GM20431 (cell line): Measurements from ENCODE around the gene CCSER1.

Source experiments
- in situ Hi-C: fragments of 300-500 bp; cut with MseI, MboI; formaldehyde crosslinking; loops from one replicate; pipeline ENCODE4 v1.15.0; 2020; ENCODE audit warnings: low sequenced_read_pairs; ENCODE audit not compliant: unreplicated experiment

The CCSER1 gene

DNA sequence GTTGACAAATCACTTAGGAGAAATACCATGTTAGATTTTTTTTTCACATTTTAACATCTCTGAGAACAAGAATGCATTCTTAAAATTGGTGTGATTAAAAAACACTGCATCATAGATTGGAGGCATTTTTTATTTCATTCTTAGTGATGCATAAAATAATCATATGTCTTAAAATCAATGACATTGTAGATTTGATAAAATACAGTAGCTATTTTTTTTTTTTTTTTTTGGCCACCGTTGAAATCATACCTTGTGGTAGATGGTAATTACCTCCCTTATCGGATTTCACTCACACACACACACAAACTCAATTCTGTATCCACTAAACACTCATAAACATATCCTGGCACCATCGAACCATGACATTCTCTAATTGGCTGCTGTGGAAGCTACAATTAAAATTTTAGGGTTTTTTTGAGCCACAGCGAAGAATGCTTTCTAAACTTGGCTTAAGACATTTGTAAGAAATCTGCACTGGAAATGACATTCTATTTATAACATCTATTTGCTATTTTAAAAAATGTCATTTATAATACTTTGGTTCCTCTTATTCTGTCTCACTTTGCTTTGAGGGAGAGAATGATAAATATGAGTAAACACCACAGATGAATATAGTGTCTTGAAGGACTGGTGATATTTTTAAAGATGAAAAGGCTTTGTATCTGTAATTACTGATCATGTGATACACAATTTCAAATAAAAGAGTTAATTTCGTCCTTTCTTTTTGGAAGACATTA lies 60.1 kb downstream of the CCSER1 start:
- in situ Hi-C loops = no loop called here

GRCh38 chr4:90189178-90189577 lies 62.0 kb downstream of the CCSER1 start:
- in situ Hi-C loops = no loop called here

- in situ Hi-C loops = no loop called here
These were observed 62.8 kb downstream of the CCSER1 start for GRCh38 chr4:90189946-90190345.

- in situ Hi-C loops = no loop called here
These were observed 63.3 kb downstream of the CCSER1 start for GRCh38 chr4:90190525-90190924.

- in situ Hi-C loops = no loop called here
These were observed 71.1 kb downstream of the CCSER1 start for GRCh38 chr4:90198086-90198847.

DNA sequence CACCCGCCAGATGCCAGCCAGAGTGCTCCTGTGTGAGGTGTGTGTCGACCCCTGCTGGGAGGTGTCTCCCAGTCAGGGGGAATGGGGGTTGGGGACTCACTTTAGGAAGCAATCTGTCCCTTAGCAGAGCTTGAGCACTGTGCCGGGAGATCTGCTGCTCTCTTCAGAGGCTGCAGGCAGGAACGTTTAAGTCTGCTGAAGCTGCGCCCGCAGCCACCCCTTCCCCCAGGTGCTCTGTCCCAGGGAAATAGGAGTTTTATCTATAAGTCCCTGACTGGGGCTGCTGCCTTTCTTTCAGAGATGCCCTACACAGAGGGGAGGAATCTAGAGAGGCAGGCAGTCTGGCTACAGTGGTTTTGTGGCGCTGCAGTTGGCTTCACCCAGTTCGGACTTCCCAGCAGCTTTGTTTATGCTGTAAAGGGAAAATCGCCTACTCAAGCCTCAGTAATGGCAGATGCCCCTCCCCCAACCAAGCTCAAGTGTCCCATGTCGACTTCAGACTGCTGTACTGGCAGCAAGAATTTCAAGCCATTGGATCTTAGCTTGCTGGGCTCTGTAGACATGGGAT lies 80.8 kb downstream of the CCSER1 start:
- in situ Hi-C loops = no loop called here

DNA sequence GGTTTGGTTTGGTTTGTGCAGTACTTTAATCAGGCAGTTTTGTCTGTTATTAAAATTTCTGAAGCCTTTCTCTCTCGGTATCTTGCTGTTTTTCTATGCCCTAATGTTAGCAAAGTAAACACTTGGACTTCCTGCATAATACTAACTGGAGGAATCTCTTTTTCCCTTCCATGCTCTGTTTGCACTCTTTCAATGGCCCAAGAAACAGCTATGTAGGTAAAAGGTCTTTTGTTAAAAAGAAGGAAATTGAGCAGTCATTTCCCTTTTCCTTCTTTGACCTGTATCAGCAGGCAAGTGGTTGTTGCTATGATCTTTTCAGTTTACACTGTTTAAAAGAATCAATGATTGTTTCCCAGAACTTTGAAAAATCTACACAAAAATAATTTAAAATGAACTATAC lies 82.7 kb downstream of the CCSER1 start:
- in situ Hi-C loops = no loop called here

DNA sequence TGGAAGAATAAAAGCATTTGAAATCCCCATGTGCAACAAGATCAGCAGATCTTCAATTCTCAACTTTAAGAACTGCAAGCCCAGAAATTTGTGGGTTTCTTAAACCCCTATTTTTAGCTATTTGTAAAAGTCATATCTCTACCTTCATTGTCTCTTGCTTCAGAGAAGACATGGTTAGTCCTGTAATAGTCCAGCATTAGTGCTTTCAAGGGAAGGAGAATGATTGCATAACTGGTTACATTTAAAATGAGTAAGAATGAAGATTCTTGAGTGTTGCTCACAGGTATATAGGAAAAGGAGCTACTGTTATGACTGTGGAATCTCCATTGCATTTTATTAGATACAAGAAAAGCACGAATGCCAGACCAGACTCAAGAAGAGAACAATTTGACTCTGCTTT lies 84.0 kb downstream of the CCSER1 start:
- in situ Hi-C loops = no loop called here

DNA sequence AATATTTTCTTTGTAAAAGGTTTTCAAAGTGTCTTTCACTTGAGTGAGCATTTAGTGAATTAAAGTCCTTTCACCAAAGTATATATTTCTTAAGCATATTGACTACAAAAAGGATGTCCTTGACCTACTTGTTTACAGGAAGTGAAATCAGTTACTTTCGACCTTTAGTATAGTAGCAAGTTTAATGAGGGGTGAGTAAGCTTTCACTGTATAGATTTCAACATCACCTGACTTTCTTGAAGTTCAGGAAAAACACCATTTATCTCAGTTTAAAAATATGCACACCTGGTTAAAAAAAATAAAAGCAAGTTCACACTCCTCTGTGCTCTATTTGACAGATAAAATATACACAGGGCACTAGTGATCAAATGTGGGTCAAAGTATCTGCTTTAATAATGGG lies 88.1 kb downstream of the CCSER1 start:
- in situ Hi-C loops = no loop called here

DNA sequence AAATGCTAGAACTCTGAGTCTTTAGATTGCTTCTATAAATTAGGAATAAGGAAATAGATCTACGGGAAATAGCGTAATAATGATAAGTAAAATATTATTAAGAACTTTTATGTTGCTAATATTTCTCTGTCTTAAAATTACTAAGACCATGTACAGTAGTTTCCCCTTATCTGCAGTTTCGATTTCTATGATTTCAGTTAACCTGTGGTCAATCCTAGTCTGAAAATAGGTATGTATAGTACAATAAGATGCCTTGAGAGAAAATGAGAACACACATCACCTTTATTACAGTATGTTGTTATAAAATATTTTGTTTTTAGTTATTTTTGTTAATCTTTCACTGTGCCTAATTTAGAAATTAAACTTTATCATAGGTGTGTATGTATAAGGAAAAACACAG lies 92.6 kb downstream of the CCSER1 start:
- in situ Hi-C loops = no loop called here

GRCh38 chr4:90220459-90220858 lies 93.3 kb downstream of the CCSER1 start:
- in situ Hi-C loops = no loop called here

DNA sequence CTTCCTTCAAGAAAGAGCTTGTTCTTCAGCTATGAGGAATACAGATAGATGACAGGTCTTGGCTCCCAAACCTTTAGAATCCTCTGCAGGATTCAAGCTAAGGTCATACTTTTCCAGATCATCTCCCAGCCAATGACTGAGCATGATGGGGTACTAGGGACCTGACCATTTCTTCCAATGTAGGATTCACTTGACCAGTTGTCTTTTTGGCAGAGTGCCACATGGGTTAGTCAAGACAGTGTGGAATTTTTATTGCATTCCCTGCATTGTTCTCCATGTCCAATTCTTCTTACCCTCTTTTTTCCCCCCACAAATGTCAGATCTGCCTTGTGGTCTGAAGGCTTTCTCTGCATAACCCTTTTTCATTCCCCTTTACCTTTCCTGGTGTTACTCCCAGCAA lies 99.5 kb downstream of the CCSER1 start:
- in situ Hi-C loops = no loop called here

DNA sequence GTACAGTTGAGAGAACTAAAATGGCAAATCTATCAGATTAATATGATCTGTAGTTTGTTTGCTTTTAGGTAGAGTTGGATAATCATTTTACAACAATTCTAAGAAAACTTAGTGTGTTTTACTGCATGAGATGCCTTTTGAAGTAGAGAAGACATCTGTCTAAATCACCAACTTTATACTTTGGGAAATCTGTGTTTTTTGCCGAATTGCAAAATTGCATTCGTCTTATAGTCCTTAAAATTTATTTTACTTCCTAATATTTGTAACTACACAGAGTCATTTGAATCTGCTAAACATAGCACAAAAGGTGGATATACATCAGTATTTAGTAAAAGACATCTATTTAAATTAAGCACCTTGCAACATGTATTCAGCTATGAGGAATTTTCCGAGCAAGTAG lies 100.0 kb downstream of the CCSER1 start:
- in situ Hi-C loops = no loop called here

GRCh38 chr4:90234916-90235547 lies 107.8 kb downstream of the CCSER1 start:
- in situ Hi-C loops = no loop called here

DNA sequence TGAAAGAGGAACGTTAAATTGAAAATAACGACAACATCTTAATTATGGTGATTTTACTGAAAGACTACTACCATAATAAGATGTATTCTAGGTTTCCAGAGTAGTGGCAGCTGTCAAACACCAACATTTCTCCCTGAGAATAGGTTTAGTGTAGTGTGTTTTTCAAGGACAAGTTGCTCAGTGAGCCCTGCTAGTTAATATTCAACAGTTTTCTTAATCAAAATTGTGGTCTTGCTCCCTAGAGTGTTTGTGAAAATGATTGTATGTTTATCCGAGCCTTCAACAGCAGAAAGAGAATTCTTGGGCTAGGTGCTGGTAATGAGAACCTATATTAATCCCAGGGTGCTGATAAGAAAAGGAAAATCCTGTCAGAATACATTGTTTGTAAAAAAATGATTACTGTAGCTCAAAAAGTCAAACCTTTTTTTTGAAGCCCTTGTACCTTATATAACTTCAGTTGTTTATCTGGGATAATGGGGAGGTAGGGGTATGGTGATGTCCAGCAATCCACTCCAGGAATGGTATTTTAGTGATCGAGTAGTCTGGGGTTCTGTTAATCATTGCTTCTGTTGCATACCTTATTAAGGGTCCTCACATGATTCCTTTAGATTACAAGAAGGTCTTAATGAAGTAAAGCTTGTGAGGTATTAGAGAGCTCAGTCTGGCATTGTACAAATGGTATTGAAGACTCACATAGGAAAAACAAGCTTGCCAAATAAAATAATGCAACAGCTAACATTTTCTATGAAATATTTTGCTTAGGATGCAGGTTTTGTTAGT lies 110.7 kb downstream of the CCSER1 start:
- in situ Hi-C loops = no loop called here

GRCh38 chr4:90240333-90240732 lies 113.1 kb downstream of the CCSER1 start:
- in situ Hi-C loops = no loop called here

GRCh38 chr4:90241008-90241407 lies 113.8 kb downstream of the CCSER1 start:
- in situ Hi-C loops = no loop called here

GRCh38 chr4:90245837-90246236 lies 118.6 kb downstream of the CCSER1 start:
- in situ Hi-C loops = no loop called here

GRCh38 chr4:90246816-90247215 lies 119.6 kb downstream of the CCSER1 start:
- in situ Hi-C loops = no loop called here

DNA sequence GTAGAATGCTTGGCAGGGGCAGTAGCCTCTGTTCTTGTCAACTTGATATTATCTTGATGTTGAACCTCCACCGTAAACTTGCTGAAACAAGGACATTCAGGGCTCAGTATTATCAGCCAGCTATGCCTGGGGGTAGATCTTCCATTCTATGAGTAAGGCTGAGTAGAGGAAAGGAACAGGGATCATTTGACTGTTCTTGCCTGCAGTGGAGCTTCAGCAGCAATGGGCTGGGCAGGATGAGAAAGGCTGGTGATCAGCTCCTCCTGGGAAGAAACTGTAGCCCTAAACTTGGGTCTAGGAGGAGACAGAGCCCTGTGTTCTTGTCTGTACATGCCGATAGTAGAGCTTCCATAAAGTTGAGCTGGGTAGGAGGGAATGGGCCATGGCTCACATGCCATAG lies 127.2 kb downstream of the CCSER1 start:
- in situ Hi-C loops = no loop called here
